ENCODE results near the gene TOR1AIP1.
"Not testable (repeated sequence)": the region's sequence is repeated elsewhere in the genome, so short reads cannot be mapped to it uniquely, and the experiment has no call there.

Gene TOR1AIP1

DNA sequence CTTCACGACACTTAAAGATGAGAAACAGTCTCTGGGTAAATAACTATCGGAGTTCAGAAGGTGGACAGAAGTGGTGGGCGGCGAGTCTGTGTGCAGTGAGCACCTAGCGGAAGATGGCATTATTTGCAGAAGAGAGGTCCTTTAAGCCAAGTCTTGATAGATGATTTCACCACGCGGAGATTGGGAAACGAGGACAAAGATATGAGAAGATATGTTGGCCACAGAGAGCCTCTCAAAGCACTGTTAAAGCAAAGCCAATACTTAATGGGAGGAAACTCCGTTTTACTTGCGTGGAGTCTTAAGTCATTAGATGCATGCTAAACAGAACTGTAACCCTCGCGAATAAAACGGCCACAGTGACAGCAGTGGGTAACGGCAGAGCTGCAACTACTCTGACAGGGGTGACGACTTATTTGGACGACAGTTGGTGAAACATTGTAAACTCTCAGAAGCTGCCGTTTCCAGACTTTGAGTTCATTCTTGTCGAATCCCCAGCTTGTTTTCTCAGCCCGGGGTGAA lies 71.9 kb downstream of the TOR1AIP1 start:
- peak; percentile 28 for TF ChIP-seq CTCF (IDR thresholded peaks at IDR 0.05; ENCODE audit: insufficient read depth, low read depth, low read length, missing control alignments)
- H3K4me3 ChIP-seq (ENCODE audit: low read length), result peak overlapping the region; percentile 82
- peak; percentile 59 for DNase-seq (ENCODE audit: low read depth)

DNA sequence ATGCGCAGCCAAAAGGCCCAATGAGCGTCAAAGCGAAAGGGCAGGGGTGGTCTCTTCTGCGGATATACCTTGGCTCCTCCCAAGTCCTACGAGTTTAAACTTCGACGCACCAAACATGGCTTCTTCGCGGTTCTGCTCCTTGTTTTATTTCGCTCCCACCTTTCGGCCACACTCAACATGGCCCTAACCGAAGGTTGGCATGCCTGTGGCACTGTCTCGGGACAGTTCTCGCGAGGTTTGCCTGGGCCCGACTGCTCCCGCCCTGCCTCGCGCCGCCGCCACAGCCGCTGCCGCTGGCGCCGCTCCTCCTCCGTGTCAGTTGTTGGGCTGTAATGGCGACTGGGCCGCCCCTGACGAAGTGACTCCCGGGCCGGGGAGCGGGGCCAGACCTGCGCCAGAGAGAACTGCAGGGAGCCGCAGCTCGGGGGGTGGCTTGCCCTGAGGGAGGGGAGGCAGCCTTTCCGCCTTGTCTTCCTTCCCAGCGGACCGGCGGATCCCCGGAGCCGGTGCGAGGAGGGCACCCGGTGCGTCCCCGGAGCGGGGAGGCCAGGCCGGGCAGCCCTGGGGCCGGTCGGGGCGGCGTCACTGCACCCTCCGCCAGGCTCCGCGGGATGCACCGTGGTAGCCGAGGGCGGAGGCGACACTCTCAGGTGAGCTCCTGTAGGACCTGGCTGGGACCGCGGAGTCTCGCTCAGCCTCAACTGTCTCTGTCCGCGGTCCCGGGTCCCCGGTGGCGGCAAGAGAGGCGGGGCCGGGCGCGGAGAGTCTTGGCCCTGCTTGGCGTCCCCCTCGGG lies 72.6 kb downstream of the TOR1AIP1 start, which contains the start of gene CEP350:
Gene CEP350 (plus strand): TSS at position 318 of the 794 bp plus-strand sequence. CDS start 31,372 bp downstream, outside the sequence.
- no peak for TF ChIP-seq CTCF (IDR thresholded peaks at IDR 0.05; ENCODE audit: insufficient read depth, low read depth, low read length, missing control alignments)
- peak; percentile 99 for DNase-seq (ENCODE audit: low read depth)
- peak within 1 kb of the TSS; percentile 82 for H3K4me3 ChIP-seq (ENCODE audit: low read length)

GRCh38 chr1:179955287-179955680 lies 73.2 kb downstream of the TOR1AIP1 start:
- DNase-seq (ENCODE audit: low read depth), result no peak
- peak overlapping the region; percentile 82 for H3K4me3 ChIP-seq (ENCODE audit: low read length)
- TF ChIP-seq CTCF (IDR thresholded peaks at IDR 0.05; ENCODE audit: insufficient read depth, low read depth, low read length, missing control alignments), result no peak

- no peak for DNase-seq (ENCODE audit: low read depth)
- TF ChIP-seq CTCF (IDR thresholded peaks at IDR 0.05; ENCODE audit: insufficient read depth, low read depth, low read length, missing control alignments), result no peak
- peak overlapping the region; percentile 82 for H3K4me3 ChIP-seq (ENCODE audit: low read length)
These were observed 73.6 kb downstream of the TOR1AIP1 start for GRCh38 chr1:179955731-179956130.

DNA sequence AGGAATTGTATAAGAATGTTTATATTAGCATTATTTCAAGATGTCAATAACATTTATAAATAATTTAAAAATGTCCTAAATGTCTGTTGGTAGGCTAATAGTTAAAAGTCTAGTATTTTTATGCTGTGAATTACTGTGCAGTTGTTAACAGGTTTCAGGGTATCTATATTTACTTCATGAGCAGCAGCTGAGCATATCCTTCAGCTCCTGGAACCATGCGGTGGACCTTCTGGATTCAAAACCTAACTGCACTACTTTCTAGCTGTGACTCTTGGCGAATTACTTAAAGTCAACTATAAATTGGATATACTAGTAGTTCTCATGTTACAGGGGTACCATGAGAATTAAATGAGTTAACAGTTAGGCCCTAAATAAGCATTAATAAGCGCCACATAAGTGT lies 76.3 kb downstream of the TOR1AIP1 start:
- TF ChIP-seq CTCF (IDR thresholded peaks at IDR 0.05; ENCODE audit: insufficient read depth, low read depth, low read length, missing control alignments), result no peak
- no peak overlapping the region for H3K4me3 ChIP-seq (ENCODE audit: low read length)
- DNase-seq (ENCODE audit: low read depth), result no peak

DNA sequence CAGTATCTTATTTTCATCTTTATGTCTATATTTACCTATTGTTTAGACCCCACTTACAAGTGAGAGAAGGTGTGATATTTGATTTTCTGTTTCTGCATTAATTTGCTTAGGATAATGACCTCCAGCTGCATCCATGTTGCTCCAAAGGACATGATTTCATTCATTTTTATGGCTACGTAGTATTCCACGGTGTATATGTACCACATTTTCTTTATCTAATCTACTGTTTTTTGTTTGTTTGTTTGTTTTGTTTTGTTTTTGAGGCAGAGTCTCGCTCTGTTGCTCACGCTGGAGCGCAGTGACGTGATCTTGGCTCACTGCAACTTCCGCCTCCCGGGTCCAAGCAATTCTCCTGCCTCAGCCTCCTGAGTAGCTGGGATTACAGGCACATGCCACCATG lies 80.1 kb downstream of the TOR1AIP1 start:
- not testable (repeated sequence) for DNase-seq (ENCODE audit: low read depth); H3K4me3 ChIP-seq (ENCODE audit: low read length)

DNA sequence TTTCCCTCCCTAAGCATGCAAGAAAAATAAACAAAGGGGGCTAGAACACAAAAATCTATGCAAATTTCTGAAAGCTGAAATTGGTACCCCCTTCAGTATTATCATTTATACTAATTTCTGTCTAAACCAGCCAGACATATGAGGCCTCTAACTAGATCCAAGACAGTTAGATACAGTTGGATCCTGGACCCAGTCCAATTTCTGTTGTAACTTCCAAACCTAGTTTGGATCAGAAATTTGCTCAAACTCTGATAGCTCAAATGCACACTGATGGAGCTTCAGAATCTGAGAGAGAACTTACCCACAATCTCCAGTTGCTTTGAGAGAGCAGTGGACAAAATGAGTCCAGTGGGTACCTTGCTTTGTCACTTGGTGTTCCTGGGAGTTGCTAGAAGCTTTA lies 84.5 kb downstream of the TOR1AIP1 start:
- DNase-seq (ENCODE audit: low read depth), result no peak
- TF ChIP-seq CTCF (IDR thresholded peaks at IDR 0.05; ENCODE audit: insufficient read depth, low read depth, low read length, missing control alignments), result no peak
- no peak overlapping the region for H3K4me3 ChIP-seq (ENCODE audit: low read length)

Data from epithelial cell of esophagus (primary cell).